ENCODE measurements around the gene ZBTB7C. TPM values are rescaled to one million over a fixed set of nuclear protein-coding genes. Genes with fewer than 3 reads are reported as not detected.

Gene ZBTB7C
- total and polyA plus RNA-seq, 2 of the 4 experiments (the other 2 are of a cell fraction): not detected

DNA sequence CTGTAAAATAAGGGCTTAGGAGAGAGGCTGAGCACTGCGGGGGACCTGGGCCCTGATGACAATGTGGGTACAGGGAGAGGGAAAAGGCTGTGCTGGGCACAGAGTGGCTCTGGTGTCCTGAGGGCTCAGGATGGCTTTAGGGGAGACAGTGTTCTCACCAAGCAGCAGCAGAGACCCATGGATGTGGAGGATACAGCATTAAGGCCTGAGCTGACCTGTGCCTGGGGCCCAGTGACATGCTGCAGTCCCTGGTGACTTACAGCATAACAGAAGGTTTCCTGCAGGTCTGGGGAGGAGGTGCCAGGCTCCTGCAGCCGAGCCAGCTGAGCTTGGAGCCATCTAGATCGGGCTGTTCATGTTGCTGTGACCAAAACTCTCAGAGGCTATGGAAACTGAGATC lies 287.4 kb downstream of the ZBTB7C start:
- no TSS peak for BruUV-seq (replicated peaks)

More for the DNA sequence above, 287.4 kb downstream of the ZBTB7C start:
- no peaks in the 10 kb centered on the region for H4K20me1 ChIP-seq (ENCODE audit: insufficient read depth, low read length)
- H4K5ac ChIP-seq (ENCODE audit: low read depth, low read length): no peak overlapping the region
- DNase-seq (no peak), ATAC-seq (ENCODE audit: low read depth) (no peak)
- H3K4me2 ChIP-seq (ENCODE audit: low read depth, low read length): no peak overlapping the region
- peaks cover 6% of the 10 kb centered on the region for H3K27me3 ChIP-seq (ENCODE audit: control insufficient read depth, insufficient read depth, low read length)
- no peaks in the 10 kb centered on the region for H3K9me1 ChIP-seq (ENCODE audit: insufficient read depth, low read length)
- H3K56ac ChIP-seq (ENCODE audit: extremely low read depth, insufficient read depth, low read length): no peak overlapping the region
- no peak overlapping the region for H2BK120ac ChIP-seq (ENCODE audit: low read depth, low read length)
- in situ Hi-C loops (cut with MboI; ENCODE audit: low sequenced_read_pairs): no loop called here
- H3K4me3 ChIP-seq (ENCODE audit: insufficient read depth, low read depth, low read length): no peak overlapping the region
- no peak overlapping the region for H3K18ac ChIP-seq (ENCODE audit: low read depth, low read length)
- ChIA-PET POLR2A (ENCODE audit: unreplicated experiment) (no interaction called here), CTCF (no interaction called here)
- H2AK5ac ChIP-seq (ENCODE audit: low read depth, low read length): no peak overlapping the region
- no peak overlapping the region for H4K8ac ChIP-seq (ENCODE audit: low read depth in 2 of 2, low read length in 2 of 2)
- no peak overlapping the region for H2BK5ac ChIP-seq (ENCODE audit: low read depth, low read length, poor library complexity, severe bottlenecking)
- WGBS, 2 experiments (ENCODE audit: extremely low coverage in 2 of 2, insufficient read length in 1 of 2): 8% methylated on average over 2 of the region's 3 CpGs; no CpG with 5 or more reads in 1 of the 2 experiments
- no peaks in the 10 kb centered on the region for H3K4me1 ChIP-seq (ENCODE audit: control insufficient read depth, insufficient read depth, low read length)
- no peaks in the 10 kb centered on the region for H3K9me3 ChIP-seq (ENCODE audit: control insufficient read depth, insufficient read depth, low read length)
- H3K4ac ChIP-seq (ENCODE audit: low read depth, low read length): no peak overlapping the region
- dilution Hi-C loops (cut with HindIII; ENCODE audit: low sequenced_read_pairs, unreplicated experiment): no loop called here
- no peak overlapping the region for H4K91ac ChIP-seq (ENCODE audit: insufficient read depth, low read depth, low read length)
- no peak overlapping the region for H2AFZ ChIP-seq (replicated peaks; ENCODE audit: low read length, poor library complexity)
- H3K36me3 ChIP-seq (ENCODE audit: control insufficient read depth, insufficient read depth, low read length): no peaks in the 10 kb centered on the region
- H2BK20ac ChIP-seq (ENCODE audit: low read depth, low read length): no peak overlapping the region
- H3K27ac ChIP-seq (ENCODE audit: insufficient read depth, low read length): no peak overlapping the region
- H3K9ac ChIP-seq (ENCODE audit: low read depth, low read length): no peak overlapping the region
- H3K79me1 ChIP-seq (ENCODE audit: low read depth in 1 of 2, low read length in 2 of 2): no peaks in the 10 kb centered on the region
- intact Hi-C loops (cut with micrococcal nuclease): no loop called here
- no peak overlapping the region for H3K23ac ChIP-seq (ENCODE audit: low read depth, low read length)
- H3K14ac ChIP-seq (replicated peaks; ENCODE audit: low read depth, low read length): no peak overlapping the region
- H2AK9ac ChIP-seq (replicated peaks; ENCODE audit: low read depth, low read length, poor library complexity): no peak overlapping the region
- no peak overlapping the region for H2BK15ac ChIP-seq (ENCODE audit: low read depth, low read length)
- TF ChIP-seq RFX5 (IDR thresholded peaks at IDR 0.05; ENCODE audit: low read depth, low read length) (no peak), CEBPB (IDR thresholded peaks at IDR 0.05; ENCODE audit: low read depth, low read length) (no peak), MAFK (IDR thresholded peaks at IDR 0.05; ENCODE audit: low read depth, low read length) (no peak), MAZ (IDR thresholded peaks at IDR 0.05; ENCODE audit: borderline replicate concordance, low read depth, low read length) (no peak), CHD1 (IDR thresholded peaks at IDR 0.05; ENCODE audit: low read depth, low read length) (no peak), RCOR1 (IDR thresholded peaks at IDR 0.05; ENCODE audit: insufficient replicate concordance, low read length) (no peak), SMC3 (IDR thresholded peaks at IDR 0.05; ENCODE audit: low read depth, low read length) (no peak), RAD21 (IDR thresholded peaks at IDR 0.05; ENCODE audit: low read length) (no peak), POLR2A (IDR thresholded peaks at IDR 0.05; ENCODE audit: low read depth, low read length) (no peak), NFE2L2 (IDR thresholded peaks at IDR 0.05; ENCODE audit: low read depth, low read length) (no peak)
- TF ChIP-seq, protein P1, sequence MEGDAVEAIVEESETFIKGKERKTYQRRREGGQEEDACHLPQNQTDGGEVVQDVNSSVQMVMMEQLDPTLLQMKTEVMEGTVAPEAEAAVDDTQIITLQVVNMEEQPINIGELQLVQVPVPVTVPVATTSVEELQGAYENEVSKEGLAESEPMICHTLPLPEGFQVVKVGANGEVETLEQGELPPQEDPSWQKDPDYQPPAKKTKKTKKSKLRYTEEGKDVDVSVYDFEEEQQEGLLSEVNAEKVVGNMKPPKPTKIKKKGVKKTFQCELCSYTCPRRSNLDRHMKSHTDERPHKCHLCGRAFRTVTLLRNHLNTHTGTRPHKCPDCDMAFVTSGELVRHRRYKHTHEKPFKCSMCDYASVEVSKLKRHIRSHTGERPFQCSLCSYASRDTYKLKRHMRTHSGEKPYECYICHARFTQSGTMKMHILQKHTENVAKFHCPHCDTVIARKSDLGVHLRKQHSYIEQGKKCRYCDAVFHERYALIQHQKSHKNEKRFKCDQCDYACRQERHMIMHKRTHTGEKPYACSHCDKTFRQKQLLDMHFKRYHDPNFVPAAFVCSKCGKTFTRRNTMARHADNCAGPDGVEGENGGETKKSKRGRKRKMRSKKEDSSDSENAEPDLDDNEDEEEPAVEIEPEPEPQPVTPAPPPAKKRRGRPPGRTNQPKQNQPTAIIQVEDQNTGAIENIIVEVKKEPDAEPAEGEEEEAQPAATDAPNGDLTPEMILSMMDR (conservative IDR thresholded peaks at IDR 0.05; ENCODE audit: low read depth, low read length): no peak
- TF ChIP-seq, protein P2, sequence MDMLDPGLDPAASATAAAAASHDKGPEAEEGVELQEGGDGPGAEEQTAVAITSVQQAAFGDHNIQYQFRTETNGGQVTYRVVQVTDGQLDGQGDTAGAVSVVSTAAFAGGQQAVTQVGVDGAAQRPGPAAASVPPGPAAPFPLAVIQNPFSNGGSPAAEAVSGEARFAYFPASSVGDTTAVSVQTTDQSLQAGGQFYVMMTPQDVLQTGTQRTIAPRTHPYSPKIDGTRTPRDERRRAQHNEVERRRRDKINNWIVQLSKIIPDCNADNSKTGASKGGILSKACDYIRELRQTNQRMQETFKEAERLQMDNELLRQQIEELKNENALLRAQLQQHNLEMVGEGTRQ (IDR thresholded peaks at IDR 0.05; ENCODE audit: low read depth, low read length): no peak
